WERI-Rb-1 (cell line): Measurements from ENCODE around the gene AACS.

Experiments
- DNase-seq: peaks from one replicate; pipeline ENCODE4 v3.0.0-alpha.2; 2020
- H3K27ac ChIP-seq: fragments of 250-450 bp; sonication (Bioruptor Pico); 2 replicates; pipeline ENCODE4 v1.5.1; 2020; ENCODE audit warnings: mild to moderate bottlenecking, moderate library complexity
- H3K27me3 ChIP-seq: fragments of 250-450 bp; sonication (Bioruptor Pico); 2 replicates; pipeline ENCODE4 v1.5.1; 2021; ENCODE audit warnings: mild to moderate bottlenecking, low read depth, moderate library complexity; ENCODE audit not compliant: insufficient read depth, severe bottlenecking
- H3K36me3 ChIP-seq: fragments of 250-450 bp; sonication (Bioruptor Pico); 2 replicates; pipeline ENCODE4 v1.5.1; 2020; ENCODE audit warnings: mild to moderate bottlenecking, moderate library complexity
- H3K4me3 ChIP-seq: 2 replicates; pipeline ENCODE4 v1.5.1; 2011; ENCODE audit warnings: low read depth, mild to moderate bottlenecking, control low read depth, low read length
- H3K9me3 ChIP-seq: fragments of 250-450 bp; sonication (Bioruptor Pico); 2 replicates; pipeline ENCODE4 v1.5.1; 2021; ENCODE audit warnings: mild to moderate bottlenecking, moderate library complexity; ENCODE audit not compliant: severe bottlenecking
- CTCF ChIP-seq: IDR thresholded peaks from 2 replicates; pipeline ENCODE4 v1.5.1; 2011; ENCODE audit warnings: low read depth, mild to moderate bottlenecking, control low read depth, inconsistent platforms, low read length

The AACS gene

GRCh38 chr12:125187148-125187745, 122.0 kb downstream of the AACS start:
- TF ChIP-seq CTCF, result no peak
- peaks cover 54% of the 10 kb centered on the region for H3K27me3 ChIP-seq
- peak overlapping the region; percentile 41 for H3K4me3 ChIP-seq
- no peaks in the 10 kb centered on the region for H3K9me3 ChIP-seq
- no peak overlapping the region for H3K27ac ChIP-seq
- no peak for DNase-seq
- H3K36me3 ChIP-seq, result no peaks in the 10 kb centered on the region

- H3K4me3 ChIP-seq, result no peak overlapping the region
- H3K36me3 ChIP-seq, result no peaks in the 10 kb centered on the region
- DNase-seq, result no peak
- H3K9me3 ChIP-seq, result no peaks in the 10 kb centered on the region
- no peak for TF ChIP-seq CTCF
- peaks cover 61% of the 10 kb centered on the region for H3K27me3 ChIP-seq
- H3K27ac ChIP-seq, result no peak overlapping the region
Observed at GRCh38 chr12:125187780-125188741, 122.8 kb downstream of the AACS start.

DNA sequence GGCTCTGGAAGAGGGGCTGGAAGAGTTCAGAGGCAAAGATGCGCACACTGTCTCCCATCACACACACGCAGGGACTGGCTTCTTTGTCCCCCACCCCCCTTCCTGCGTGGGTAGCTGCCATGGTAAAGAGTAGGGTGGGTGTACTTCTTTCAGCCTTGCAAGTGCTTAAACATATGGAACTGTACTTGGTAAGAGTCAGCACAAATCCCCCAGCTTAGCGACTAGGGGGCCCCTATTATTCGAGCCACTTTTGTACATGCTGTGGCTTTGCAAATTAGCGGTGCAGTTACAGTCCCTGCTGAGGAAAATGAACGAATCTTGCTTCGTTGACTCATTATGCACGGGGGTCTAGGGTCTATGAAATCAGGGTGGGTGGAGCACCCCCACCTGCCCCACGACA, 123.8 kb downstream of the AACS start:
- H3K4me3 ChIP-seq, result no peak overlapping the region
- H3K9me3 ChIP-seq, result no peaks in the 10 kb centered on the region
- peaks cover 64% of the 10 kb centered on the region for H3K27me3 ChIP-seq
- DNase-seq, result no peak
- H3K36me3 ChIP-seq, result no peaks in the 10 kb centered on the region
- no peak for TF ChIP-seq CTCF
- no peak overlapping the region for H3K27ac ChIP-seq

DNA sequence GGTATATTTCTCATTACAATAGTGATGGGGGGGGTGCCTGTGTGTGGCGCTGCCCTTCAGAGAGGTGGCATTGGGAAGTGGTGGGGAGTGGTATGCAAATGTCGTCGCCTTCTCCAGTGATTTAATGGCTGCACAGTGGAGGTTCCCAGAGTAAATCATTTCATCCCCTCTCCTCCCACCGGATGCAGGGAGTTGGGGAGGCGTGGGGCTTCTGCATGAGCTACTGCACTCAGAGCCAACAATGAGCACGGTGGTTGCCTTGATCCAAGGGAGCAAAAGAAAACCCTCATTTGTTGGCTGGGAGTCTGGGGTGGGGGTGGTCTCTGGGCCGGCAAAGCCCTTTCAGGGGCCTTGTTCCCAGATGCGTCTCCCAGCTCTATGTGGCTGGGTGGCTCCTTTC, 124.3 kb downstream of the AACS start:
- H3K4me3 ChIP-seq, result no peak overlapping the region
- DNase-seq, result no peak
- no peak for TF ChIP-seq CTCF
- no peaks in the 10 kb centered on the region for H3K9me3 ChIP-seq
- H3K36me3 ChIP-seq, result no peaks in the 10 kb centered on the region
- H3K27me3 ChIP-seq, result peaks cover 64% of the 10 kb centered on the region
- H3K27ac ChIP-seq, result no peak overlapping the region

- no peaks in the 10 kb centered on the region for H3K36me3 ChIP-seq
- no peak overlapping the region for H3K27ac ChIP-seq
- H3K4me3 ChIP-seq, result no peak overlapping the region
- H3K9me3 ChIP-seq, result no peaks in the 10 kb centered on the region
- TF ChIP-seq CTCF, result no peak
- no peak for DNase-seq
- peaks cover 54% of the 10 kb centered on the region for H3K27me3 ChIP-seq
Observed at GRCh38 chr12:125191361-125192087, 126.3 kb downstream of the AACS start.
